B cell (primary cell): ENCODE data around the gene SPOCK3. TPM values are rescaled to one million over a fixed set of nuclear protein-coding genes. Genes with fewer than 3 reads are reported as not detected.

Experiments
- ATAC-seq: fragments of 200-7000 bp; cut with Tn5 transposase; one replicate; pipeline ENCODE4 v1.10.0; 2021; ENCODE audit warnings: low read depth, mild to moderate bottlenecking, moderate number of reproducible peaks, moderate library complexity
- CTCF ChIA-PET: fragments of 350-600 bp; sonication (Branson Sonifier 250); formaldehyde crosslinking; loops from one replicate; lab custom pipeline; 2021; ENCODE audit warnings: antibody characterized with exemption, inconsistent platforms; lab: Charles Lee
- POLR2A ChIA-PET: fragments of 350-600 bp; sonication (Branson Sonifier 250); formaldehyde crosslinking; loops from one replicate; lab custom pipeline; 2021; ENCODE audit warnings: antibody characterized with exemption; lab: Charles Lee
- DNase-seq: peaks from one replicate; pipeline ENCODE4 v3.0.0; 2013
- H2AFZ ChIP-seq: 2 replicates; pipeline ENCODE4 v1.6.1; 2012; ENCODE audit warnings: mild to moderate bottlenecking, low read depth, low read length; ENCODE audit not compliant: insufficient read depth, poor library complexity, severe bottlenecking
- H3K27ac ChIP-seq, 2 donors: 1 replicate in 1 of 2; 2 replicates in 1 of 2; pipeline ENCODE4 v1.5.1; 2012 to 2013; ENCODE audit warnings: low read length in 2 of 2, mild to moderate bottlenecking in 2 of 2, moderate library complexity in 1 of 2
- H3K27me3 ChIP-seq, 4 experiments: fragments of 200-600 bp in 1 of 4; sonication (generic) in 1 of 4; replicated peaks in 1 of 4; 1 replicate in 2 of 4; 2 replicates in 2 of 4; pipeline versions ENCODE4 v1.6.1 to v1.7.0; 2013 to 2016; ENCODE audit warnings: low read length in 3 of 4, mild to moderate bottlenecking in 2 of 4, mixed read lengths in 1 of 4, moderate library complexity in 1 of 4; ENCODE audit not compliant: insufficient read depth in 4 of 4, control insufficient read depth in 3 of 4; ENCODE audit errors: control extremely low read depth in 1 of 4
- H3K36me3 ChIP-seq, 2 experiments: replicated peaks in 1 of 2; 1 replicate in 1 of 2; 2 replicates in 1 of 2; pipeline versions ENCODE4 v1.6.1 to v1.7.1; 2013; ENCODE audit warnings: low read length in 1 of 2; ENCODE audit not compliant: insufficient read depth in 2 of 2, control insufficient read depth in 1 of 2; ENCODE audit errors: control extremely low read depth in 1 of 2, extremely low read depth in 1 of 2
- H3K4me1 ChIP-seq, 2 donors: fragments of 200-600 bp in 1 of 2; sonication (generic) in 1 of 2; 1 replicate in 1 of 2; 2 replicates in 1 of 2; pipeline versions ENCODE4 v1.5.1 to v1.6.1; 2013 to 2017; ENCODE audit warnings: low read length in 2 of 2; ENCODE audit not compliant: control insufficient read depth in 2 of 2, insufficient read depth in 2 of 2
- H3K4me2 ChIP-seq: replicated peaks from 2 replicates; pipeline ENCODE3; 2012; ENCODE audit warnings: mild to moderate bottlenecking, low read depth, low read length; ENCODE audit not compliant: poor library complexity, severe bottlenecking
- H3K4me3 ChIP-seq, 5 experiments: fragments of 200-600 bp in 1 of 5; sonication (generic) in 1 of 5; 1 replicate in 3 of 5; 2 replicates in 2 of 5; pipeline versions ENCODE4 v1.5.1 to v1.7.0; 2011 to 2016; ENCODE audit warnings: low read length in 4 of 5, mild to moderate bottlenecking in 4 of 5, low read depth in 2 of 5, control low read depth in 1 of 5, moderate library complexity in 1 of 5; ENCODE audit not compliant: insufficient read depth in 1 of 5; ENCODE audit errors: control extremely low read depth in 1 of 5, extremely low read depth in 1 of 5
- H3K79me2 ChIP-seq: fragments of 200-600 bp; sonication (generic); one replicate; pipeline ENCODE4 v1.6.0; 2016; ENCODE audit warnings: low read length; ENCODE audit not compliant: control insufficient read depth, insufficient read depth
- H3K9ac ChIP-seq: fragments of 200-600 bp; sonication (generic); 2 replicates; pipeline ENCODE4 v1.6.1; 2017; ENCODE audit warnings: mild to moderate bottlenecking, low read length, moderate library complexity
- H3K9me3 ChIP-seq, 3 donors: one replicate each; pipeline versions ENCODE4 v1.6.1 to v1.7.1; 2013; ENCODE audit warnings: low read length in 2 of 3; ENCODE audit not compliant: control insufficient read depth in 2 of 3, insufficient read depth in 1 of 3; ENCODE audit errors: control extremely low read depth in 1 of 3
- H4K20me1 ChIP-seq: 2 replicates; pipeline ENCODE4 v1.6.0; 2012; ENCODE audit warnings: mild to moderate bottlenecking, low read length; ENCODE audit not compliant: insufficient read depth, control insufficient read depth, poor library complexity, severe bottlenecking
- H3K27ac Mint-ChIP-seq: one replicate; pipeline ENCODE4 v1.8.0; 2021; ENCODE audit warnings: mixed read lengths
- H3K27me3 Mint-ChIP-seq: one replicate; pipeline ENCODE4 v1.8.0; 2021; ENCODE audit warnings: mixed read lengths
- H3K4me1 Mint-ChIP-seq: one replicate; pipeline ENCODE4 v1.8.0; 2021; ENCODE audit warnings: mixed read lengths
- H3K4me3 Mint-ChIP-seq: one replicate; pipeline ENCODE4 v1.8.0; 2021; ENCODE audit warnings: mixed read lengths
- H3K9me3 Mint-ChIP-seq: one replicate; pipeline ENCODE4 v1.8.0; 2022; ENCODE audit warnings: mixed read lengths; ENCODE audit not compliant: insufficient read depth
- EZH2 ChIP-seq: IDR thresholded peaks from 2 replicates; pipeline ENCODE4 v1.6.1; 2012; ENCODE audit warnings: borderline replicate concordance, low read depth, mild to moderate bottlenecking, moderate library complexity, low read length; ENCODE audit not compliant: insufficient read depth, poor library complexity, severe bottlenecking
- WGBS: methylation state at CpG from one replicate; pipeline ENCODE4 v1.1.5; 2013; ENCODE audit warnings: missing lambda C conversion rate; ENCODE audit not compliant: insufficient coverage; 5-methylcytosine and 5-hydroxymethylcytosine counted together
- intact Hi-C: fragments of 100-400 bp; cut with micrococcal nuclease; formaldehyde crosslinking; loops from one replicate; pipeline ENCODE4 v1.10.0; 2022
- polyA plus RNA-seq: library from polyadenylated mRNA; depleted of rRNA; stranded (reverse); fragments of >200 nt; gene quantifications from 2 replicates; pipeline ENCODE4 v1.2.3, GENCODE V29; 2012
- total RNA-seq, 2 donors: library from RNA; stranded (reverse); fragments of 120-200 nt in 1 of 2; gene quantifications; 1 replicate in 1 of 2; 2 replicates in 1 of 2; pipeline versions ENCODE4 v1.2.3 to v1.2.4, GENCODE V29; 2013 to 2022
- TF ChIP-seq, protein P1 (sequence below): fragments of 200-600 bp; IDR thresholded peaks from one replicate; pipeline ENCODE4 v1.8.0; 2022; ENCODE audit warnings: antibody characterized with exemption, mild to moderate bottlenecking

The SPOCK3 gene
- total and polyA plus RNA-seq, 2 donors (not counting 1 experiment from before 2014, with no cell fraction given), result not detected

DNA sequence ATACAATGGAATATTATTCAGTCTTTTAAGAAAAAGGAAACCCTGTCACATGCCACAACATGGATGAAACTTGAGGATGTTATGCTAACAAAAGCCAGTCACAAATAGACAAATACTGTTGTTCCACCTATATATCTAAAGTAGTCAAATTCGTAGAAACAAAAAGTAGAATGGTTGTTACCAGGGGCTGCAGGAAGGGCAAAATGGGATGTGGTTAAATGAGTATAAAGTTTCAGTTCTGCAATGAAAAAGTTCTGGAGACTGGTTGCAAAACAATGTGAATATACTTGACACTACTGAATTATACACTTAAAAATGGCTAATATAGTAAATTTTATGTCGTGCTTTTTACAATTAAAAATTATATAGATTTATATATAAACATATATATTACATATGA lies 12.2 kb downstream of the SPOCK3 start:
- ATAC-seq (no peak), DNase-seq (peak; percentile 15)
- Mint-ChIP-seq H3K4me1 (peaks cover 6% of the 10 kb centered on the region), H3K4me3 (no peak overlapping the region), H3K27me3 (no peaks in the 10 kb centered on the region), H3K9me3 (no peaks in the 10 kb centered on the region), H3K27ac (no peak overlapping the region)
- Histone ChIP-seq H3K9ac (no peak overlapping the region), H3K36me3 (no peaks in the 10 kb centered on the region), H3K9me3 (no peaks in the 10 kb centered on the region), H4K20me1 (no peaks in the 10 kb centered on the region), H3K4me2 (no peak overlapping the region), H3K4me1 (no peaks in the 10 kb centered on the region), H3K27ac (no peak overlapping the region), H3K27me3 (no peaks in the 10 kb centered on the region), H3K4me3 (no peak overlapping the region), H2AFZ (no peak overlapping the region), H3K79me2 (no peaks in the 10 kb centered on the region)
- intact Hi-C loops, result no loop called here
- TF ChIP-seq, protein P1, sequence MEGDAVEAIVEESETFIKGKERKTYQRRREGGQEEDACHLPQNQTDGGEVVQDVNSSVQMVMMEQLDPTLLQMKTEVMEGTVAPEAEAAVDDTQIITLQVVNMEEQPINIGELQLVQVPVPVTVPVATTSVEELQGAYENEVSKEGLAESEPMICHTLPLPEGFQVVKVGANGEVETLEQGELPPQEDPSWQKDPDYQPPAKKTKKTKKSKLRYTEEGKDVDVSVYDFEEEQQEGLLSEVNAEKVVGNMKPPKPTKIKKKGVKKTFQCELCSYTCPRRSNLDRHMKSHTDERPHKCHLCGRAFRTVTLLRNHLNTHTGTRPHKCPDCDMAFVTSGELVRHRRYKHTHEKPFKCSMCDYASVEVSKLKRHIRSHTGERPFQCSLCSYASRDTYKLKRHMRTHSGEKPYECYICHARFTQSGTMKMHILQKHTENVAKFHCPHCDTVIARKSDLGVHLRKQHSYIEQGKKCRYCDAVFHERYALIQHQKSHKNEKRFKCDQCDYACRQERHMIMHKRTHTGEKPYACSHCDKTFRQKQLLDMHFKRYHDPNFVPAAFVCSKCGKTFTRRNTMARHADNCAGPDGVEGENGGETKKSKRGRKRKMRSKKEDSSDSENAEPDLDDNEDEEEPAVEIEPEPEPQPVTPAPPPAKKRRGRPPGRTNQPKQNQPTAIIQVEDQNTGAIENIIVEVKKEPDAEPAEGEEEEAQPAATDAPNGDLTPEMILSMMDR, result no peak
- no peak for TF ChIP-seq EZH2
- no CpG with 5 or more reads among the region's 2 CpGs for WGBS
- ChIA-PET CTCF (no interaction called here), POLR2A (no interaction called here)

DNA sequence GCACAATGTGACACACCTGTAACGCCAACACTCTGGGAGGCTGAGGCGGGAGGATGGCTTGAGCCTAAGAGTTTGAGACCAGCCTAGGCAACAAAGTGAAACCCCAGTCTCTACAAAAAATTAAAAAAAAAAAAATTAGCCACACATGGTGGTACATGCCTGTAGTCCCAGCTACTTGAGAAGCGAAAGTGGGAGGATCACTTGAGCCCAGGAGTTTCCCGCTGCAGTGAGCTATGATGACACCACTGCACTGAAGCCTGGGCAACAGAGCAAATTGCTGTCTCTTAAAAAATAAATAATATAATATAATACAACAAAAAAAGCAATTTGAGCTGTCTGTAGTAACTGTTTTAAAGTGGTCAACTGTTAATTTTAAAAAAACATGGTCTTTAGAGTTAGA lies 13.2 kb downstream of the SPOCK3 start:
- no peaks in the 10 kb centered on the region for H3K27me3 ChIP-seq
- H3K9me3 Mint-ChIP-seq, result no peaks in the 10 kb centered on the region
- H3K27me3 Mint-ChIP-seq, result no peaks in the 10 kb centered on the region
- WGBS, result 100% methylated on average over 1 of the region's 4 CpGs
- no peak for ATAC-seq
- H3K79me2 ChIP-seq, result no peaks in the 10 kb centered on the region
- peaks cover 6% of the 10 kb centered on the region for H3K4me1 Mint-ChIP-seq
- H3K4me1 ChIP-seq, result no peaks in the 10 kb centered on the region
- POLR2A ChIA-PET, result no interaction called here
- no peak overlapping the region for H3K9ac ChIP-seq
- no peak overlapping the region for H3K27ac ChIP-seq
- no peak for DNase-seq
- H3K36me3 ChIP-seq, result no peaks in the 10 kb centered on the region
- H3K4me3 Mint-ChIP-seq, result no peak overlapping the region
- no peaks in the 10 kb centered on the region for H4K20me1 ChIP-seq
- H3K4me3 ChIP-seq, result no peak overlapping the region
- CTCF ChIA-PET, result no interaction called here
- H2AFZ ChIP-seq, result no peak overlapping the region
- H3K9me3 ChIP-seq, result no peaks in the 10 kb centered on the region
- no peak overlapping the region for H3K4me2 ChIP-seq
- no peak overlapping the region for H3K27ac Mint-ChIP-seq
- intact Hi-C loops, result no loop called here
- TF ChIP-seq EZH2, result no peak
- TF ChIP-seq, protein P1, result no peak
